Sigmoid colon (tissue), 7 donors: ENCODE results near the gene DTD1. TPM values are rescaled to one million over a fixed set of nuclear protein-coding genes. Genes with fewer than 3 reads are reported as not detected.
"Not testable (repeated sequence)": the region's sequence is repeated elsewhere in the genome, so short reads cannot be mapped to it uniquely, and the experiment has no call there.

Experiments
- DNase-seq: peaks from one replicate; pipeline ENCODE4 v3.0.0-alpha.2; 2019
- H3K27ac ChIP-seq, 4 donors: fragments of 200-600 bp; sonication (generic); one replicate each; pipeline ENCODE4 v1.5.1; 2016 to 2019; ENCODE audit warnings: mild to moderate bottlenecking in 1 of 4
- H3K27me3 ChIP-seq, 3 donors: fragments of 200-600 bp; sonication (generic); one replicate each; pipeline ENCODE4 v1.5.1; 2019; ENCODE audit warnings: mild to moderate bottlenecking in 1 of 3
- H3K36me3 ChIP-seq, 4 donors: fragments of 200-600 bp; sonication (generic); one replicate each; pipeline ENCODE4 v1.5.1; 2016 to 2019
- H3K4me1 ChIP-seq, 4 donors: fragments of 200-600 bp; sonication (generic); one replicate each; pipeline ENCODE4 v1.5.1; 2017 to 2019
- H3K4me3 ChIP-seq, 4 donors: fragments of 200-600 bp; sonication (generic); one replicate each; pipeline ENCODE4 v1.5.1; 2017 to 2019; ENCODE audit warnings: mild to moderate bottlenecking in 2 of 4, moderate library complexity in 1 of 4
- H3K9me3 ChIP-seq, 4 donors: fragments of 200-600 bp in 3 of 4; sonication (generic) in 3 of 4; one replicate each; pipeline versions ENCODE4 v1.5.1 to v1.6.1; 2013 to 2019
- CTCF ChIP-seq, 4 experiments: fragments of 450-650 bp in 3 of 4; fragments of 200-600 bp in 1 of 4; IDR thresholded peaks; one replicate each; pipeline ENCODE4 v1.5.1; 2016 to 2019; ENCODE audit warnings: antibody characterized with exemption in 4 of 4, mild to moderate bottlenecking in 3 of 4, moderate library complexity in 2 of 4
- EP300 ChIP-seq, 4 donors: sonication (generic); formaldehyde crosslinking; IDR thresholded peaks; one replicate each; pipeline ENCODE4 v1.6.1; 2017; ENCODE audit warnings: antibody characterized with exemption in 4 of 4
- POLR2A ChIP-seq, 2 donors: fragments of 450-650 bp; IDR thresholded peaks; one replicate each; pipeline ENCODE4 v1.6.1; 2016; ENCODE audit warnings: antibody characterized with exemption in 2 of 2, mild to moderate bottlenecking in 2 of 2, moderate library complexity in 2 of 2
- POLR2AphosphoS5 ChIP-seq, 4 donors: sonication (generic); formaldehyde crosslinking; IDR thresholded peaks; one replicate each; pipeline ENCODE4 v1.6.1; 2017; ENCODE audit warnings: antibody characterized with exemption in 4 of 4
- WGBS, 2 donors: extraction: QIAGEN DNeasy Blood & Tissue Kit; methylation state at CpG; one replicate each; pipeline ENCODE4 v1.1.7; 2013; 5-methylcytosine and 5-hydroxymethylcytosine counted together
- intact Hi-C: fragments of 100-400 bp; cut with DNase I; formaldehyde crosslinking; loops from one replicate; pipeline ENCODE4 v1.15.1; 2023
- polyA plus RNA-seq, 3 donors: library from polyadenylated mRNA; stranded (reverse); fragments of 200-250 nt; gene quantifications; one replicate each; pipeline ENCODE4 v1.2.3, GENCODE V29; 2013
- total RNA-seq, 4 donors: library from RNA; depleted of rRNA; stranded (reverse); fragments of >200 nt; gene quantifications; one replicate each; pipeline ENCODE4 v1.1.0, GENCODE V29; 2016
- donor health status: healthy with polysubstance abuse.
- donor health status: Bipolar disorder and iron deficiency.
- donor health status: healthy.

DTD1 gene
- total and polyA plus RNA-seq, 7 donors, result 11.6 to 22.9 (median 18.9) TPM

- no peak for DNase-seq
- Histone ChIP-seq H3K27ac (no peak overlapping the region), H3K4me1 (no peaks in the 10 kb centered on the region), H3K27me3 (no peaks in the 10 kb centered on the region), H3K9me3 (no peaks in the 10 kb centered on the region), H3K4me3 (no peak overlapping the region), H3K36me3 (peaks cover 0 to 10% (median 0%) of the 10 kb centered on the region in 4 donors)
- TF ChIP-seq POLR2AphosphoS5 (IDR thresholded peaks at IDR 0.05), result no peak
- TF ChIP-seq EP300 (IDR thresholded peaks at IDR 0.05), result no peak
- TF ChIP-seq CTCF (IDR thresholded peaks at IDR 0.05), result no peak
- no peak for TF ChIP-seq POLR2A (IDR thresholded peaks at IDR 0.05)
- 88 to 96% methylated on average over 5 of the region's 5 CpGs for whole genome bisulfite sequencing, 2 donors
- intact Hi-C loops, result no loop called here
Observed at GRCh38 chr20:18748987-18749386, 161.1 kb downstream of the DTD1 start.

DNA sequence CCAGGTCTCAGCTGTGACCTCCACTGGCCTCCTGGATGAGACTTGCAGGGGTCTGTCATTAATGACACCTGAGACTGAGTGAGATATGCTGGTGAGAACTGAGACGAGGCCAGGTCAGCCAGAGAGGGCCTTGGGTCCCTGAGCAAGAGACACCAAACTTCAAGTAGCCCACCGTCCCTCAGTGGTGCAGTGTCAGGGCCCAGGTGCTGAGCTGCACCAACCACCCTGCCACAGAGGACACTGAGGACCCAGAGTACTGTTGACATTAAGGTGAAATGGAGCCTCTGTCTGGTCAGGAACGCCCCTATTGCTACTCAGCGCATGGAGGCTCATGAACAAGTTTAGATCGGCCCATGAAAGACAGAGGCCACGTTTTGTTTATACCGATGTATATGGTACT is 161.7 kb downstream of the DTD1 start:
- 96% methylated on average over 7 of the region's 7 CpGs for WGBS, 2 donors
- Histone ChIP-seq H3K27me3 (no peaks in the 10 kb centered on the region), H3K4me1 (no peaks in the 10 kb centered on the region), H3K36me3 (peaks cover 0 to 10% (median 0%) of the 10 kb centered on the region in 4 donors), H3K9me3 (no peaks in the 10 kb centered on the region), H3K27ac (no peak overlapping the region), H3K4me3 (no peak overlapping the region)
- TF ChIP-seq POLR2AphosphoS5 (IDR thresholded peaks at IDR 0.05), result no peak
- no peak for TF ChIP-seq POLR2A (IDR thresholded peaks at IDR 0.05)
- no peak for TF ChIP-seq CTCF (IDR thresholded peaks at IDR 0.05)
- no peak for TF ChIP-seq EP300 (IDR thresholded peaks at IDR 0.05)
- intact Hi-C loops, result no loop called here
- no peak for DNase-seq

DNA sequence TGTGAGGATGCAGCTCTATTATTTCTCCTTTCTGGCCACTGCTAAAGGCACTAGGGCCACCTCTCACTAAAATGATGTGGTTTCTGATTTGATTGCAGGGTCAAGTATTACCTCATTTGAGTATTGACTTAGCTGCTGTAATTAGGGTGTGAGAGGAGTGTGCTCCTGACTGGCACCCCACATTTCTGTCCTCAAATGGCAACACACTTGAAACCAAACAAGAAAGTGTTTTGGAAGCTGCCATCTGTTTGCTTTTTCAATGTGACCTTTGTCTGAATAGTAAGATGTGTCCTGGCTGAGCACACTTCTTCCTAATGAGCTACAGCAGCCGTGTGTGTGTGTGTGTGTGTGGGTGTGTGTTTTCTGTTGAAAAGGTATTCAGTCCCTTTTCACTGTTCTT is 162.9 kb downstream of the DTD1 start:
- Histone ChIP-seq H3K27ac (no peak overlapping the region), H3K4me3 (no peak overlapping the region), H3K4me1 (no peaks in the 10 kb centered on the region), H3K27me3 (no peaks in the 10 kb centered on the region), H3K36me3 (no peaks in the 10 kb centered on the region), H3K9me3 (no peaks in the 10 kb centered on the region)
- 39 to 58% methylated on average over 1 of the region's 1 CpG for WGBS, 2 donors
- no peak for TF ChIP-seq EP300 (IDR thresholded peaks at IDR 0.05)
- TF ChIP-seq POLR2A (IDR thresholded peaks at IDR 0.05), result no peak
- no peak for TF ChIP-seq CTCF (IDR thresholded peaks at IDR 0.05)
- no peak for TF ChIP-seq POLR2AphosphoS5 (IDR thresholded peaks at IDR 0.05)
- intact Hi-C loops, result no loop called here
- no peak for DNase-seq

GRCh38 chr20:18754030-18754652 is 166.3 kb downstream of the DTD1 start:
- intact Hi-C loops, result no loop called here
- no peak for DNase-seq
- H3K27me3 ChIP-seq, result no peaks in the 10 kb centered on the region
- no peak overlapping the region for H3K4me3 ChIP-seq
- H3K4me1 ChIP-seq, result no peaks in the 10 kb centered on the region
- H3K36me3 ChIP-seq, result no peaks in the 10 kb centered on the region
- TF ChIP-seq EP300 (IDR thresholded peaks at IDR 0.05) (no peak), CTCF (IDR thresholded peaks at IDR 0.05) (no peak), POLR2AphosphoS5 (IDR thresholded peaks at IDR 0.05) (no peak), POLR2A (IDR thresholded peaks at IDR 0.05) (no peak)
- WGBS, 2 donors, result 45 to 67% methylated on average over 5 of the region's 5 CpGs
- no peaks in the 10 kb centered on the region for H3K9me3 ChIP-seq
- no peak overlapping the region for H3K27ac ChIP-seq

- H3K4me1 ChIP-seq, result no peaks in the 10 kb centered on the region
- no peak overlapping the region for H3K27ac ChIP-seq
- intact Hi-C loops, result no loop called here
- H3K4me3 ChIP-seq, result no peak overlapping the region
- TF ChIP-seq POLR2A (IDR thresholded peaks at IDR 0.05), result no peak
- no peak for TF ChIP-seq EP300 (IDR thresholded peaks at IDR 0.05)
- 91 to 93% methylated on average over 3 of the region's 3 CpGs for WGBS, 2 donors
- DNase-seq, result no peak
- no peaks in the 10 kb centered on the region for H3K9me3 ChIP-seq
- H3K27me3 ChIP-seq, result no peaks in the 10 kb centered on the region
- no peaks in the 10 kb centered on the region for H3K36me3 ChIP-seq
Observed at GRCh38 chr20:18754653-18755045, 166.8 kb downstream of the DTD1 start.

DNA sequence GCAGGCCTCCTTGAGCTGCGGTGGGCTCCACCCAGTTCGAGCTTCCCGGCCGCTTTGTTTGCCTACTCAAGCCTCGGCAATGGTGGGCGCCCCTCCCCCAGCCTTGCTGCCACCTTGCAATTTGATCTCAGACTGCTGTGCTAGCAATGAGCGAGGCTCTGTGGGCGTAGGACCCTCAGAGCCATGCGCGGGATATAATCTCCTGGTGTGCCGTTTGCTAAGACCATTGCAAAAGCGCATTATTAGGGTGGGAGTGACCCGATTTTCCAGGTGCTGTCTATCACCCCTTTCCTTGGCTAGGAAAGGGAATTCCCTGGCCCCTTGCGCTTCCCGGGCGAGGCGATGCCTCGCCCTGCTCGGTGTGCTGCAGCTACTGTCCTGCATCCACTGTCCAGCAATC is 173.0 kb downstream of the DTD1 start:
- DNase-seq, H3K9me3 ChIP-seq, H3K36me3 ChIP-seq, H3K27ac ChIP-seq, intact Hi-C loops, H3K4me1 ChIP-seq, H3K4me3 ChIP-seq, H3K27me3 ChIP-seq: not testable (repeated sequence)
- WGBS, 2 donors, result 95 to 96% methylated on average over 19 of the region's 19 CpGs
